SH-SY5Y (cell line): Measurements from ENCODE around the gene RPS6KA5.

Experiments
- GATA2 ChIP-seq: IDR thresholded peaks from 2 replicates; pipeline ENCODE4 v1.6.1; 2011; ENCODE audit warnings: mild to moderate bottlenecking, low read depth, low read length
- GATA3 ChIP-seq: IDR thresholded peaks from 2 replicates; pipeline ENCODE4 v1.6.1; 2011; ENCODE audit warnings: low read depth, mild to moderate bottlenecking, low read length, moderate library complexity

DNA sequence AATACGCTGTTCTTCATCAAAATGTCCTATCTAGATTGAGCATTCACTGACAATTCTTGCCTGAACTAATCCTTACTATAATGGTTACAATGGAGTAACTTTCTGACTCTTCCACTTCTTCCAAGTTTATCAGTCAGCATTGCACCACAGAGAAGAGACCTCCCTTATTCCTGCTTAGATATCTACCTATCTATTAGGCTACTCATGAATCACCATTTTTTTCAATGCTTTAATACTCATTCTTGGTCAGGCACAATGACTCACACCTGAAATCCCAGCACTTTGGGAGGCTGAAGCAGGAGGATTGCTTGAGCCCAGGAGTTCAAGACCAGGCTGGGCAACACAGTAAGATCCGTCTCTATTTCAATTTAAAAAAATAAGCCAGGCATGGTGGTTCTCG lies 39.3 kb downstream of the RPS6KA5 start:
- no peak for TF ChIP-seq GATA2
- no peak for TF ChIP-seq GATA3
